HUES48 (cell line): ENCODE data around the gene PHACTR1.
A peak's percentile ranks its signal among the peaks of the same experiment; 100 is the strongest.

Experiments used
- H3K27ac ChIP-seq: one replicate; pipeline ENCODE4 v1.7.0; 2013; ENCODE audit warnings: low read depth, low read length, inconsistent platforms
- H3K27me3 ChIP-seq: 2 replicates; pipeline ENCODE4 v1.6.1; 2013; ENCODE audit warnings: mild to moderate bottlenecking, low read length; ENCODE audit not compliant: control insufficient read depth, insufficient read depth
- H3K36me3 ChIP-seq: 2 replicates; pipeline ENCODE4 v1.6.1; 2013; ENCODE audit warnings: low read length; ENCODE audit not compliant: control insufficient read depth, insufficient read depth
- H3K4me1 ChIP-seq: 2 replicates; pipeline ENCODE4 v1.6.1; 2013; ENCODE audit warnings: mild to moderate bottlenecking, low read length; ENCODE audit not compliant: control insufficient read depth, insufficient read depth
- H3K4me3 ChIP-seq: 2 replicates; pipeline ENCODE4 v1.5.1; 2013; ENCODE audit warnings: mild to moderate bottlenecking, low read depth, low read length
- H3K9ac ChIP-seq: 2 replicates; pipeline ENCODE4 v1.6.1; 2013; ENCODE audit warnings: mild to moderate bottlenecking, low read depth, low read length, moderate library complexity
- H3K9me3 ChIP-seq: 2 replicates; pipeline ENCODE4 v1.6.1; 2013; ENCODE audit warnings: low read length; ENCODE audit not compliant: control insufficient read depth, insufficient read depth

PHACTR1 gene

DNA sequence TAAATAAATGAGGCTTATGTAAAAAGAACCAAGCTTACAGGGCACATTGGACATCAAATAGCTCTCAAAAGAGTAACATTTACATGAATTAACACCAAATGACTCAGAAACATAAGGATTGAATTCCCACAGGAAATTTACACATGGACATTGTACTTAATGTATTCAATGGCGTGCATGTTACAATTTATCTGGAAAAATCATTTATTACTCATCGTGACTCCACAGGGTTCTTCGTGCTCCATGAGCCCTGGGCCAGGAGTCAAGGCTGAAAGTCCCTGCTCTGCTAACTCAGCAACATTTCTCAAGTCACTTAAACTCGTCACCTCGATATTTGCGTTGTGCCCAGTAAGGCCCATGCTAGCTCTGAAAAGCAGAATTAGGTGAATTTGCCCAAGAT, 158.5 kb downstream of the PHACTR1 start:
- Histone ChIP-seq H3K27me3 (no peaks in the 10 kb centered on the region), H3K9me3 (no peaks in the 10 kb centered on the region), H3K4me3 (no peak overlapping the region), H3K36me3 (no peaks in the 10 kb centered on the region), H3K4me1 (peaks cover 9% of the 10 kb centered on the region), H3K27ac (no peak overlapping the region), H3K9ac (no peak overlapping the region)

DNA sequence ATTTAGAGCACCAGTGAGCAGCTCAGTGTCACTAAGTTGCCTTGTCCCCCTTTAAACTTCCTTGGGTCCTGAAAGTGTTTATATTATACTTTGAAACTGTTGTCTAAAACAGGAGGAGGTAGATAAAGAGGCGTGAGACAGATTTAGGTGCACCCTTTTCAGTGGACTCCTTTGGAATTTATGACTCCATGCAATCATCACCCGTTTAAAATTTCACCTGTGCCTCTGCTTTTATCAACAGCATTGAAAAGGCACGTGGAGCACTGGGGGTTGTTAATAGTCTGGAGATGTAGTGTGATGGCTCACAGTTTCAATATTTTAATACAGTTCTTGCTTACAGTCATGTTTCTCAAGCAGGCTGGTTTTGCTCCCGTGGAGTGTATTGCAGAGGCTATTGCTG, 162.2 kb downstream of the PHACTR1 start:
- H3K27me3 ChIP-seq, result no peaks in the 10 kb centered on the region
- H3K9ac ChIP-seq, result no peak overlapping the region
- no peaks in the 10 kb centered on the region for H3K9me3 ChIP-seq
- no peak overlapping the region for H3K4me3 ChIP-seq
- peaks cover 15% of the 10 kb centered on the region for H3K4me1 ChIP-seq
- H3K27ac ChIP-seq, result no peak overlapping the region
- H3K36me3 ChIP-seq, result no peaks in the 10 kb centered on the region

- Histone ChIP-seq H3K36me3 (no peaks in the 10 kb centered on the region), H3K4me1 (peaks cover 22% of the 10 kb centered on the region), H3K27me3 (no peaks in the 10 kb centered on the region), H3K9me3 (no peaks in the 10 kb centered on the region), H3K27ac (no peak overlapping the region), H3K9ac (no peak overlapping the region), H3K4me3 (no peak overlapping the region)
These were observed 166.3 kb downstream of the PHACTR1 start for GRCh38 chr6:12882761-12883290.

- no peaks in the 10 kb centered on the region for H3K9me3 ChIP-seq
- H3K27ac ChIP-seq, result no peak overlapping the region
- H3K36me3 ChIP-seq, result no peaks in the 10 kb centered on the region
- no peak overlapping the region for H3K9ac ChIP-seq
- H3K27me3 ChIP-seq, result no peaks in the 10 kb centered on the region
- H3K4me3 ChIP-seq, result no peak overlapping the region
- H3K4me1 ChIP-seq, result peaks cover 22% of the 10 kb centered on the region
These were observed 168.4 kb downstream of the PHACTR1 start for GRCh38 chr6:12884983-12885382.

GRCh38 chr6:12886961-12887775, 170.6 kb downstream of the PHACTR1 start:
- 0 out of 2 replicates have a peak overlapping the region, but pooled peaks have one; percentile 31 for H3K9ac ChIP-seq
- peak overlapping the region; percentile 81 for H3K27ac ChIP-seq
- H3K36me3 ChIP-seq, result no peaks in the 10 kb centered on the region
- no peaks in the 10 kb centered on the region for H3K27me3 ChIP-seq
- no peak overlapping the region; the same call in 1 of the 2 replicates for H3K4me3 ChIP-seq
- no peaks in the 10 kb centered on the region; the same call in 1 of the 2 replicates for H3K9me3 ChIP-seq
- peaks cover 17% of the 10 kb centered on the region for H3K4me1 ChIP-seq

DNA sequence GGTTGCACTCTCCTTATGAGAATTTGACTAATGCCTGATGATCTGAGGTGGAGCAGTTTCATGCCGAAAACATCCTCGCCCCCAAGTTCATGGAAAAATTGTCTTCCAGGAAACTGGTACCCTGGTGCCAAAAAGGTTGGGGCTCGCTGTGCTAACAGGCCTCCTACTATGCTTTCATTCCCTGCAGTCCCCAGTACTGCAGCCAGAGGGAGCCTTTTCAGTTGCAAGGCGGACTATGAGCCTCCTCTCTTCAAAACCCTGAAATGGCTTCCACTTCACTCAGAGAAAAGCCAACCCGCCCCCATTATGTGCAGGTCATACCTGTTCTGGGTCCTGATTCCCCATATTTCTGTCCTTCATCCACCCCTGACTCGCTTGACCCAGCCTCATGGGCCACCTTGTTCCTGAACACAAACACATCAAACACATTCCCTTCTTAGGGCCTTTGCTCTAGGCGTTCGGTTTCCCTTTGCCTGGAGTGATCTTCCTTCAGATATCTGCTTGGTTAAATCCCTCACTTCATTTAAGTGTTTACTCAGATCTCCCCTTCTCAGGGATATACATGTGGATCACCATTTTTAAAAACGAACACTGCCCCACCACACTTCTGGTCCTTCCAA, 173.7 kb downstream of the PHACTR1 start:
- Histone ChIP-seq H3K27me3 (no peaks in the 10 kb centered on the region), H3K27ac (no peak overlapping the region), H3K36me3 (no peaks in the 10 kb centered on the region), H3K4me1 (peaks cover 19% of the 10 kb centered on the region), H3K9me3 (no peaks in the 10 kb centered on the region; the same call in 1 of the 2 replicates), H3K4me3 (no peak overlapping the region), H3K9ac (no peak overlapping the region)

- no peak overlapping the region for H3K9ac ChIP-seq
- peaks cover 12% of the 10 kb centered on the region for H3K4me1 ChIP-seq
- no peaks in the 10 kb centered on the region for H3K36me3 ChIP-seq
- H3K27ac ChIP-seq, result no peak overlapping the region
- no peaks in the 10 kb centered on the region; the same call in 1 of the 2 replicates for H3K9me3 ChIP-seq
- no peaks in the 10 kb centered on the region for H3K27me3 ChIP-seq
- H3K4me3 ChIP-seq, result no peak overlapping the region
These were observed 175.0 kb downstream of the PHACTR1 start for GRCh38 chr6:12891595-12891994.

- no peaks in the 10 kb centered on the region for H3K27me3 ChIP-seq
- H3K36me3 ChIP-seq, result no peaks in the 10 kb centered on the region
- no peak overlapping the region for H3K4me3 ChIP-seq
- no peaks in the 10 kb centered on the region; the same call in 1 of the 2 replicates for H3K9me3 ChIP-seq
- no peak overlapping the region for H3K27ac ChIP-seq
- H3K4me1 ChIP-seq, result peaks cover 7% of the 10 kb centered on the region
- H3K9ac ChIP-seq, result no peak overlapping the region
These were observed 175.6 kb downstream of the PHACTR1 start for GRCh38 chr6:12892151-12892550.

GRCh38 chr6:12893036-12893435, 176.5 kb downstream of the PHACTR1 start:
- Histone ChIP-seq H3K27me3 (no peaks in the 10 kb centered on the region), H3K9me3 (no peaks in the 10 kb centered on the region; the same call in 1 of the 2 replicates), H3K9ac (no peak overlapping the region), H3K27ac (no peak overlapping the region), H3K4me1 (peaks cover 3% of the 10 kb centered on the region), H3K36me3 (no peaks in the 10 kb centered on the region), H3K4me3 (no peak overlapping the region)

- no peak overlapping the region for H3K9ac ChIP-seq
- H3K27me3 ChIP-seq, result no peaks in the 10 kb centered on the region
- H3K4me1 ChIP-seq, result peaks cover 3% of the 10 kb centered on the region
- H3K36me3 ChIP-seq, result no peaks in the 10 kb centered on the region
- no peak overlapping the region for H3K27ac ChIP-seq
- H3K4me3 ChIP-seq, result no peak overlapping the region
- no peaks in the 10 kb centered on the region; the same call in 1 of the 2 replicates for H3K9me3 ChIP-seq
These were observed 179.2 kb downstream of the PHACTR1 start for GRCh38 chr6:12895721-12896120.

DNA sequence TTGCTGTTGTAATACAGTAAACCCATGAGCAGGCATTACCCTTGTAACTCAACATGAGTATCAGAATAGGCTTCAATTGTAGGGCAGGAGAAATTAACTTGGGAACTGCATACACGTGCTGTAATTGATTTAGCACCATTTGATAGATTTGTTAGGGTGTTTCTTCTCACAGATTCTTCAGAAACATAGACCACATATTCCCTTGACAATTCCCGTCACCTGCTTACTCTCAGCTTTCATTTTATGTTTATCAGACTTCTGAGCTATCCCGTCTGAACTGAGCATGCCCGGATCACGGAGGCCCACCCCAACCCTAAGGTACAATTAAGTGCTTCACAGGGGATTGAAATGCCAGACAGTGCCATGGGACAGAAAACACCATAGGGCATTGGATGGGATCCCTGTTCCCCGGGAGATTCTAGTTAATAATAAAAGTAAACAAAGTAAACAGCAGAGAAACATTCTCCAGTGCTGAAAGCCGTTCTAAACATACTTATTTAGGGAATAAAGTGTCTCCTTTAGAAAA, 179.7 kb downstream of the PHACTR1 start:
- Histone ChIP-seq H3K4me3 (no peak overlapping the region), H3K9me3 (no peaks in the 10 kb centered on the region; the same call in 1 of the 2 replicates), H3K4me1 (peaks cover 3% of the 10 kb centered on the region), H3K36me3 (no peaks in the 10 kb centered on the region), H3K27me3 (no peaks in the 10 kb centered on the region), H3K27ac (no peak overlapping the region), H3K9ac (no peak overlapping the region)
